ENCODE measurements around the gene TAAR2. TPM values are rescaled to one million over a fixed set of nuclear protein-coding genes. Genes with fewer than 3 reads are reported as not detected.

Gene TAAR2
- total RNA-seq, 1 experiment from 2014 or later: not detected

DNA sequence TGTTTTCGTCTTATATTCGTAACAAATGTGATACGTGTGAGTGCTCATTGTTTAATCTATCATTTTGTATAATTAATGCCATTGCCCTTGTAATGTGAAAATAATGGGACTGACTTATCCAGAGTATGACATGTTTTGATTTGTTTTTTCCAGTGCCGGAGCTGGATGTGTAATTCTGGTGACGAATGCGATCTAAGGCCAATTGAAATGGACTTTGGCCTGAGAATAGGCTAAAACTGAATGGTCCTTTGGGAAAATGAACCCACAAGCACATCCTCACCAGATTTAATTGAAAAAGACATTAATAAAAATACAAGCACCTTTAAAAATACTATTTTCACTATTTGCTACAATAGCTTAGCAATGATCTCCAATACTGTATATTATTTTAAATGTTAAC is 27.9 kb downstream of the TAAR2 start (continued):
- TF ChIP-seq, protein P1, sequence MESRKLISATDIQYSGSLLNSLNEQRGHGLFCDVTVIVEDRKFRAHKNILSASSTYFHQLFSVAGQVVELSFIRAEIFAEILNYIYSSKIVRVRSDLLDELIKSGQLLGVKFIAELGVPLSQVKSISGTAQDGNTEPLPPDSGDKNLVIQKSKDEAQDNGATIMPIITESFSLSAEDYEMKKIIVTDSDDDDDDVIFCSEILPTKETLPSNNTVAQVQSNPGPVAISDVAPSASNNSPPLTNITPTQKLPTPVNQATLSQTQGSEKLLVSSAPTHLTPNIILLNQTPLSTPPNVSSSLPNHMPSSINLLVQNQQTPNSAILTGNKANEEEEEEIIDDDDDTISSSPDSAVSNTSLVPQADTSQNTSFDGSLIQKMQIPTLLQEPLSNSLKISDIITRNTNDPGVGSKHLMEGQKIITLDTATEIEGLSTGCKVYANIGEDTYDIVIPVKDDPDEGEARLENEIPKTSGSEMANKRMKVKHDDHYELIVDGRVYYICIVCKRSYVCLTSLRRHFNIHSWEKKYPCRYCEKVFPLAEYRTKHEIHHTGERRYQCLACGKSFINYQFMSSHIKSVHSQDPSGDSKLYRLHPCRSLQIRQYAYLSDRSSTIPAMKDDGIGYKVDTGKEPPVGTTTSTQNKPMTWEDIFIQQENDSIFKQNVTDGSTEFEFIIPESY (IDR thresholded peaks at IDR 0.05; ENCODE audit: extremely low read depth, insufficient replicate concordance, low read length): no peak
- no peak for TF ChIP-seq CEBPB (IDR thresholded peaks at IDR 0.05; ENCODE audit: low read depth)
- TF ChIP-seq YY1 (IDR thresholded peaks at IDR 0.05; ENCODE audit: extremely low read depth, insufficient replicate concordance, low read depth, low read length): no peak
- TF ChIP-seq EZH2 (IDR thresholded peaks at IDR 0.05): no peak
- TF ChIP-seq, protein P2, sequence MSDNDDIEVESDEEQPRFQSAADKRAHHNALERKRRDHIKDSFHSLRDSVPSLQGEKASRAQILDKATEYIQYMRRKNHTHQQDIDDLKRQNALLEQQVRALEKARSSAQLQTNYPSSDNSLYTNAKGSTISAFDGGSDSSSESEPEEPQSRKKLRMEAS (IDR thresholded peaks at IDR 0.05): no peak
- TF ChIP-seq RAD21 (IDR thresholded peaks at IDR 0.05; ENCODE audit: low read depth): no peak
- no peak for TF ChIP-seq POLR2A (IDR thresholded peaks at IDR 0.05; ENCODE audit: borderline replicate concordance, extremely low read depth, insufficient read depth, insufficient read length)

DNA sequence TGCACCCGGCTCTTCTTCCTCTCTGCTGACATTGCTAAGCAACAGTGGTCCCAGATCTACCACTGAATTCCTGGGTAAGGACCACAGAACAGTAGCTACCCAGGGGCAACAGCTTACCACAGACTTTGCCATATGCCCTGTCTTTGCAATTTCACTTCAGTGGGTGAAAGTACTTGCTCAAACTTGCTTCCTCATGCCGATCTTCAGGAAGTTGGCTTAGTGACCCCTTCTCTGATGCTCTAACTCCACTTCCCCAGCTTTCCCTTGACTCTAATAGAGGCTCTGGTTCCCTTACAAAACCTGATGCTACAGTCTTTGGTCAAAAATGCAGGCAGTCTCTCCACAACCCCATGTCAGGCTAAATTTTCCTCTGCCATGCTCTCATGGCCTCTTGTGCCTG is 31.2 kb downstream of the TAAR2 start:
- no peaks in the 10 kb centered on the region for H3K79me2 ChIP-seq (ENCODE audit: insufficient read depth, low read length)
- no peak for DNase-seq (ENCODE audit: low read depth, low spot score)

More for the DNA sequence above, 31.2 kb downstream of the TAAR2 start:
- no peak overlapping the region for H3K4me2 ChIP-seq (ENCODE audit: low read length)
- RAD21 ChIA-PET (ENCODE audit: low non-redundant PET in 1 of 2, low total read pairs in 2 of 2, uncharacterized antibody in 2 of 2, unreplicated experiment in 2 of 2): no interaction called here
- CTCF ChIA-PET: no interaction called here
- no TSS peak for BruUV-seq (replicated peaks)
- no peaks in the 10 kb centered on the region for H4K20me1 ChIP-seq (ENCODE audit: insufficient read depth)
- no peaks in the 10 kb centered on the region for H3K36me3 ChIP-seq (ENCODE audit: control insufficient read depth in 1 of 2, insufficient read depth in 2 of 2, low read length in 2 of 2)
- no peak overlapping the region for H3K27ac ChIP-seq (ENCODE audit: low read depth, low read length)
- ATAC-seq: no peak
- H3K9me3 ChIP-seq (ENCODE audit: control insufficient read depth in 1 of 2, insufficient read depth in 1 of 2, low read depth in 1 of 2, low read length in 2 of 2): no peaks in the 10 kb centered on the region
- intact Hi-C loops (cut with micrococcal nuclease): no loop called here
- TF ChIP-seq, protein P1 (IDR thresholded peaks at IDR 0.05; ENCODE audit: extremely low read depth, insufficient replicate concordance, low read length): no peak
- TF ChIP-seq CBX3 (IDR thresholded peaks at IDR 0.05; ENCODE audit: low read depth) (no peak), EZH2 (IDR thresholded peaks at IDR 0.05) (no peak)
- POLR2A ChIA-PET: no interaction called here
- no peaks in the 10 kb centered on the region for H3K27me3 ChIP-seq (ENCODE audit: insufficient read depth, low read length)
- H3K9ac ChIP-seq (ENCODE audit: low read length): no peak overlapping the region
- H2AFZ ChIP-seq (ENCODE audit: low read depth, low read length, poor library complexity, severe bottlenecking): no peak overlapping the region
- no peaks in the 10 kb centered on the region for H3K9me2 ChIP-seq (ENCODE audit: insufficient read depth)
- H3K4me1 ChIP-seq (ENCODE audit: control insufficient read depth in 1 of 2, insufficient read depth in 2 of 2, low read length in 2 of 2): no peaks in the 10 kb centered on the region
- H3K4me3 ChIP-seq (replicated peaks in 1 of 2; ENCODE audit: low read depth in 1 of 2, low read length in 2 of 2): no peak overlapping the region
